CD4-positive, alpha-beta T cell treated with Interleukin-17A for 1 hour (primary cell): ENCODE data around the gene SARDH.
"Not testable (repeated sequence)": the region's sequence is repeated elsewhere in the genome, so short reads cannot be mapped to it uniquely, and the experiment has no call there.

ENCODE experiments used
- DNase-seq: peaks from one replicate; pipeline ENCODE4 v3.0.0-alpha.2; 2020

SARDH gene

GRCh38 chr9:133775951-133776905 is 38.1 kb upstream of the SARDH start:
- DNase-seq, result no peak

GRCh38 chr9:133775291-133775690 is 37.1 kb upstream of the SARDH start:
- no peak for DNase-seq

- no peak for DNase-seq
Measured at GRCh38 chr9:133774799-133775198, 36.6 kb upstream of the SARDH start.

GRCh38 chr9:133773889-133774655 is 35.9 kb upstream of the SARDH start:
- DNase-seq, result no peak

GRCh38 chr9:133772581-133772980 is 34.4 kb upstream of the SARDH start:
- DNase-seq, result no peak

DNA sequence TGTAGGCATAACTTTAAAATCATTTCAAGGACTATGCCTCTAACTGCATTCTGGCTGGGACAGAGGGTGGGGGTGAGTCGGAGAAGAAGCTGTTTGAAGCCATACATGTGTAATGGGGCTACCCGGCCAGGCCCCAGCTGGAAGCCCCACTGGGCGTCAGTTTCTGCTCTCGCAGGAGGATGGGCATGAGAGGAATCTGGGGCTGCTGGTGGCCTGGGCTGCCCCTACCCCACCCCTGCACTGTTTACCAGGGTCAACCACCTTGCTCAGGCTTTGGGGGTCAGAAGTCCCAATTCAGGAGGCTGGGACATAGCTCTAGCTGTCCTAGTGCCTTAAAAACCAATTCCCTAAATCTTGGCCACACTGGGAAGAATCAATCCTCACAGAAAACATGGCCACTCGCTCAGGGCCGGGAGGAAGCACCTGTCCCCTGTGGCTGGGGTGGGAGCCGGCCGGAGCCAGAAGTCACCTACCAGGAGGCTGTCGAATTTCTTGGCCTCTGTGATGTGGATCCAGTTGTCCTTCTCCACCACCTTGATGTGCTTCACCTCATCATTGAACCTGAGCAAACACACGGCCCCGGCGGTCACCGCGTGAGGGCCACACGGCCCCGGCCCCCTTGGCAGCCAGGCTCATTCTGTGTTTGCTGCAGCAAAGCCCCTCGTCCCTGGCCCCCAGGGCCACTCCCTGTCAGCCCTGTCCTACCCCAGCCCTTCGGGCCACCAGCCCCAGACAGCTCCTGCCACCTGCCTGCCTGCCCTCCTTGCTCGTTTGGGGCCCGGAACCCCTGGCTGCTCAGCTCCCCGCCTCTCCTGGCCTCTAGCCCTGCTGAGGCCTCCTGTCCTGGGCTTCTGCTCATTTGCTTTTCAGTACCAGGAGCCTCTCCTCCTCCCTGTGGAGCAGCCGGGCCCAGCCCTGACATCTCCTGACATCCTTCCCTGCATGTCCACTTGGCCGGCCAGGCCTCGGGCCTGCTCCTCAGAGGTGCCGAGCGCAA is 33.6 kb upstream of the SARDH start:
- DNase-seq, result no peak

GRCh38 chr9:133770076-133770777 is 32.1 kb upstream of the SARDH start:
- no peak for DNase-seq

DNA sequence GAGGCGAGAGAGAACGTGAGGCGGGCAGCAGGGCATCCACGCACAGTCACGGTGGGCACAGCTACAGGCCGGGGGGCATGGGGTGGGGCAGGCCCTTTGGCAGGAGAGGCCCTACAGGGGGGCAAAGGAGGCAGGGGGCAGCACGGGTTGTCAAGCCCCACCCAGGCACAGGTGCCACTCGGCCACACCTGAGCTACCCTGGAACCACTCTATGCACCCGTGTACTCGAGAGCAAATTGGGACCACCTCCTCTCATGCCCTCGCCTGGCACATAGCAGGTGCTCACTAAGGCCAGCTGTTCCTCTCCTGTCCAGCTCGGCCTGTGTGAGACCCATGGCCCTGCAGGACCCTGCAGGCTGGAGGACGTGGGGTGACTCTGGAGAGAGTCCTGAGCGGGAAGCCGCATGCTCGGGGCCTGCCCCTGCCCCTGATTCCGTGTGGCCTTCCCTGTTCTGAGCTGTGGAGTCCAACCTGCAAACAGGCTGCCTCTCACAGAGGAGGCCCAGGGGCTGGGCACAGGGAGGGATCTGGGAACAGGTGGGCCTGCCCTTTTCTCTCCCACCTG is 31.4 kb upstream of the SARDH start:
- no peak for DNase-seq

GRCh38 chr9:133768859-133769510 is 30.8 kb upstream of the SARDH start:
- DNase-seq, result no peak

DNA sequence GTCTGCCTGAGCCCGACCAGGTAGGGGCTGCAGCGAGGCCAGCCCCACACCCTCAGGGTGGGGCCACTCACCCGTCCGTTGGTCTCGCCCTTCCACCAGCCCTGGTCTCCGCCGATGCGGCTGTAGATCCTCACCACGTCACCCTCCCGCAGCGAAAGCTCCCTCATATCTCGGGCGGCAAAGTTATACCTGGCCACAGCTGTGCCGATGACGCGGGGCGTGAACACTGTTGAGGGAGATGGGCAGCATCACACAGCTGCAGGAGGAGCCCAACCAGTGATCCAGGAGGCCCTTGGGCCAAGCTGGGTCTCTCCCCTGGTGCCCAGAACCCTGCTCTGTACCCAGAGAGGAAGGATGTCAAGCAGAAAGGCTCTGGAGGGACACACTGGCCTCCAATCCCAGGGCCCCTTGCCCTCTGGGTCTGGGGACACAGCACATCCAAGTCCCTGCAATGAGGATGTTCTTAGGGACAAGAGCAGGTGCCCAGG is 30.3 kb upstream of the SARDH start:
- no peak for DNase-seq

DNA sequence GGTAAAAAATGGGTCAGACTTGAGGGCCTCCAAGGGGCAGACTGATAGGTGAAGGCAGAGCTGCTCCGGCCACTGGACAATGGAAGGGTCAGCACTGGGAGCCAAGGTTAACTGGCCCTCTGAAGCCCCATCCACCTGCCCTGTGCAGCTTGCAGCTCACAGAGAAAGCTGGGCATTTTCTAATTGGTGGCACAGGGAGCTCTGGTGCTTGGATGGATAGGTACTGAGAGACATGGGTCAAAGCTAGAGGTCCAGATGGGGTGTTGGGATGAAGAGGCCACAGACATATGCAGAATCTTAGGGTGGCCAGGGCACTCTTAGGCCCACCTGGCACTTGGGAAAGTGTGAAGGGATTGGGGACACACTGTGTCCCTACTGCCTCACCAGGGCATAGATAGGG is 29.5 kb upstream of the SARDH start:
- DNase-seq, result no peak

DNA sequence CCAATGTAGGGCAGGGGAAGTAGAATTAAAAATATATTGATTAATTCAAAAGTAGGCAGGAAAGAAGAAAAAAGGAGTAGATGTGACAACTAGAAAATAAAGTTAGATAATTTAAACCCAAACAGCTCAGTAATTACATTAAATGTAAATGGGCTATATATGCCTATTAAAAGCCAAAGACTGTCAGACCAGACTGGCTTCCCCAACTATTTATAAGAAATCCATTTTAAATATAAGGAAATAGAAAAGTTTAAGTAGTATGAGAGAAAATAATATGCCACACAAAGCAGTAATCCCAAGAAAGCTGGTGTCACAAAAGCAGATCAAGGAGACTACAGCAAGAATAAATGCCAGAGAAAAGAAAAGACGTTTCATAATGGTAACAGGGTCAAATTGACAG is 28.9 kb upstream of the SARDH start:
- no peak for DNase-seq

DNA sequence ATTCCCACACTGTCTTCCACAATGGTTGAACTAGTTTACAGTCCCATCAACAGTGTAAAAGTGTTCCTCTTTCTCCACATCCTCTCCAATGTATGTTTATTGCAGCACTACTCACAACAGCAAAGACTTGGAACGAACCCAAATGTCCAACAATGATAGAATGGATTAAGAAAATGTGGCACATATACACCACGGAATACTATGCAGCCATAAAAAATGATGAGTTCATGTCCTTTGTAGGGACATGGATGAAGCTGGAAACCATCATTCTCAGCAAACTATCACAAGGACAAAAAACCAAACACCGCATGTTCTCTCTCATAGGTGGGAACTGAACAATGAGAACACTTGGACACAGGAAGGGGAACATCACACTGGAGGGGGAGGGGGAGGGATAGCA is 28.1 kb upstream of the SARDH start:
- not testable (repeated sequence) for DNase-seq

- DNase-seq, result no peak
Measured at GRCh38 chr9:133763272-133764183, 25.4 kb upstream of the SARDH start.

- no peak for DNase-seq
Measured at GRCh38 chr9:133762488-133763271, 24.5 kb upstream of the SARDH start.

- DNase-seq, result no peak
Measured at GRCh38 chr9:133761641-133762248, 23.6 kb upstream of the SARDH start.

DNA sequence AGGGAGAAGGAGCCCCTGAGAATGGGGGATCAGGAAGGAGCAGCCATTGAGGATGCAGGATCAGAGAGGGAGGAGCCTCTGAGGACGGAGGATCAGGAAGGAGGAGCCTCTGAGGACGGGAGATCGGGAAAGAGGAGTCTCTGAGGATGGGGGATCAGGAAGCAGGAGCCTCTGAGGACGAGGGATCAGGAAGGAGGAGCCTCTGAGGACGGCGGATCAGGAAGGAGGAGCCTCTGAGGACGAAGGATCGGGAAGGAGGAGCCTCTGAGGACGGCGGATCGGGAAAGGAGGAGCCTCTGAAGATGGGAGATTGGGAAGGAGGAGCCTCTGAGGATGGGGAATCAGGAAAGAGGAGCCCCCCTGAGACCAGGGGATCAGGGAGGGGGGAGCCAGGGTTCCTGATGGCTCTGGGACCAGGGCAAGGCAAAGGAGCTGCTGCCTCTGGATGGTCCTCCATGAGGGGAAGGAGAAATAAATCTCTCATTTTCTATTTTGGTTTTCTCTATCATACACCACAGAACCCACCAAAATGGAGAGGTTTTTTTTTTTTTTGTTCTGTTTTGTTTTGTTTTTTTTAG is 22.6 kb upstream of the SARDH start:
- no peak for DNase-seq

DNA sequence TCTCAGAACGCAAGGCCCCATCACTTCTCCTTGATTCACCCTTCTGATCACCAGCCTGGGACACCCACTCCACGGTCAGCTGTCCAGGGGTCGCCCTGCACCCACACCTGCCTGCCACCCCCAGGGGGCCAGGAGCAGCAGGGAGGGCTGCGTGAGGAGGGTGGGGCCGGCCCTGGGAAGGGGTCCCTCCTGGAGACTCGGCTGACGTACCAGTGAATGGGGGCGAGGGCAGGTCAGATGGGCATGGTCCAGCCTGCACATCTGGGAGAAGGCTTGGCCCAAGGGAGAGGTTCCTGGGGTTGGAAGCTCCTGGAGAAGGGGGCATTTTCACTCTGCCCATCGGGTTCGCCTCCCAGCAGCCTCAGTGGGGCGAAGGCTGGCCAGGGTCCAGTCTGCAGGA is 21.8 kb upstream of the SARDH start:
- no peak for DNase-seq
